Caco-2 (cell line): ENCODE measurements around the gene NACC1. TPM values are rescaled to one million over a fixed set of nuclear protein-coding genes. Genes with fewer than 3 reads are reported as not detected.

ENCODE experiments used
- BruUV-seq: library from RNA; stranded (reverse); fragments of 400-500 nt; replicated peaks from 2 replicates; lab custom pipeline; 2021; lab: Mats Ljungman, UMichigan
- CTCF ChIA-PET: fragments of 300-600 bp; sonication (Branson Sonifier 250); formaldehyde crosslinking; loops from one replicate; lab custom pipeline; 2022; ENCODE audit warnings: antibody characterized with exemption; lab: Charles Lee
- POLR2A ChIA-PET: fragments of 300-600 bp; sonication (Branson Sonifier 250); formaldehyde crosslinking; loops from one replicate; lab custom pipeline; 2022; ENCODE audit warnings: antibody characterized with exemption; lab: Charles Lee
- DNase-seq, 2 experiments: peaks; one replicate each; pipeline versions ENCODE4 v3.0.0 to v3.0.0-alpha.2; 2020 to 2022
- H3K27me3 ChIP-seq: replicated peaks from 2 replicates; pipeline ENCODE4 v1.6.0; 2011; ENCODE audit warnings: low read length; ENCODE audit not compliant: control insufficient read depth, insufficient read depth
- H3K36me3 ChIP-seq: 2 replicates; pipeline ENCODE4 v1.5.1; 2011; ENCODE audit warnings: low read length; ENCODE audit not compliant: control insufficient read depth, insufficient read depth
- H3K4me1 ChIP-seq: fragments of 250-450 bp; sonication (Bioruptor Pico); 2 replicates; pipeline ENCODE4 v1.5.1; 2020; ENCODE audit warnings: mild to moderate bottlenecking
- H3K4me3 ChIP-seq: 2 replicates; pipeline ENCODE4 v1.5.1; 2011; ENCODE audit warnings: low read depth, mild to moderate bottlenecking, control low read depth, low read length
- H3K9me3 ChIP-seq: fragments of 250-450 bp; sonication (Bioruptor Pico); 2 replicates; pipeline ENCODE4 v1.5.1; 2020; ENCODE audit warnings: mild to moderate bottlenecking, moderate library complexity
- H3K27ac Mint-ChIP-seq: one replicate; pipeline ENCODE4 v1.8.0; 2022; ENCODE audit warnings: mixed read lengths; ENCODE audit not compliant: unreplicated experiment
- H3K27me3 Mint-ChIP-seq: one replicate; pipeline ENCODE4 v1.8.0; 2022; ENCODE audit warnings: mixed read lengths; ENCODE audit not compliant: insufficient read depth, unreplicated experiment
- H3K36me3 Mint-ChIP-seq: one replicate; pipeline ENCODE4 v1.8.0; 2022; ENCODE audit warnings: mild to moderate bottlenecking, mixed read lengths; ENCODE audit not compliant: insufficient read depth, unreplicated experiment
- H3K4me1 Mint-ChIP-seq: one replicate; pipeline ENCODE4 v1.8.0; 2022; ENCODE audit warnings: low read depth, mixed read lengths; ENCODE audit not compliant: unreplicated experiment
- H3K4me3 Mint-ChIP-seq: one replicate; pipeline ENCODE4 v1.8.0; 2022; ENCODE audit warnings: mild to moderate bottlenecking, moderate library complexity, mixed read lengths; ENCODE audit not compliant: unreplicated experiment
- H3K9me3 Mint-ChIP-seq: one replicate; pipeline ENCODE4 v1.8.0; 2022; ENCODE audit warnings: mixed read lengths; ENCODE audit not compliant: unreplicated experiment
- intact Hi-C: fragments of 100-400 bp; cut with micrococcal nuclease; formaldehyde crosslinking; loops from one replicate; pipeline ENCODE4 v1.10.0; 2022; ENCODE audit not compliant: unreplicated experiment
- total RNA-seq: library from RNA; stranded (reverse); gene quantifications from 2 replicates; pipeline ENCODE4 v1.2.3, GENCODE V29; 2022
- TF ChIP-seq, protein P1 (sequence below), 2 experiments: fragments of 200-600 bp in 1 of 2; IDR thresholded peaks; 1 replicate in 1 of 2; 2 replicates in 1 of 2; pipeline versions ENCODE4 v1.5.1 to v1.8.0; 2011 to 2022; ENCODE audit warnings: antibody characterized with exemption in 1 of 2, control low read depth in 1 of 2, inconsistent platforms in 1 of 2, low read depth in 1 of 2, low read length in 1 of 2, mild to moderate bottlenecking in 1 of 2, moderate library complexity in 1 of 2; ENCODE audit not compliant: insufficient read depth in 1 of 2, severe bottlenecking in 1 of 2, unreplicated experiment in 1 of 2

Gene NACC1
- total RNA-seq, 1 experiment from 2014 or later: 89.6 TPM

DNA sequence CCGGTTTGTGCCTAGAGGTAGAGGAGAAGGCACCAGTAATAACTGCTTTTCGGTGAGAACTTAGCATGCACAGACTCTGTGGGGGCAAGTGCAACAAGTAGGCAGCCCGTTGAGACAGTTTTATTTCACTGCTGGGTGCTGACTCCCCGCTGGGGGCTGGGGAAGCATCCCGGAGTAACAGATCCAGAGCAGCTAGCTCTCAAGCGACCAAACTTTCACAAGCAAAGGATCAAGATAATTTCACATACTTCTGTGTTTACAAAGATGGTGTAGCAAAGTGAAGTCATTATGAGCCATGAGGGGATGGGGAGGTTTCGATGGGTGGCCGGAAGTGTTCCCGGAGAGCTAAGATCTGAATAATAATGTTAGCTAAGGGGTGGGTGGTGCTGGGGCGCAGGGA, 2.8 kb downstream of the NACC1 start:
- H3K27me3 ChIP-seq: no peaks in the 10 kb centered on the region
- no peaks in the 10 kb centered on the region for H3K9me3 ChIP-seq
- peaks cover 3% of the 10 kb centered on the region for H3K36me3 ChIP-seq
- no peak overlapping the region for H3K4me3 Mint-ChIP-seq
- no peaks in the 10 kb centered on the region for H3K4me1 ChIP-seq
- ChIA-PET CTCF (no interaction called here), POLR2A (no interaction called here)
- no TSS peak for BruUV-seq
- intact Hi-C loops: no loop called here
- DNase-seq: no peak
- no peaks in the 10 kb centered on the region for H3K27me3 Mint-ChIP-seq
- no peaks in the 10 kb centered on the region for H3K4me1 Mint-ChIP-seq
- H3K27ac Mint-ChIP-seq: no peak overlapping the region
- no peaks in the 10 kb centered on the region for H3K9me3 Mint-ChIP-seq
- TF ChIP-seq, protein P1, sequence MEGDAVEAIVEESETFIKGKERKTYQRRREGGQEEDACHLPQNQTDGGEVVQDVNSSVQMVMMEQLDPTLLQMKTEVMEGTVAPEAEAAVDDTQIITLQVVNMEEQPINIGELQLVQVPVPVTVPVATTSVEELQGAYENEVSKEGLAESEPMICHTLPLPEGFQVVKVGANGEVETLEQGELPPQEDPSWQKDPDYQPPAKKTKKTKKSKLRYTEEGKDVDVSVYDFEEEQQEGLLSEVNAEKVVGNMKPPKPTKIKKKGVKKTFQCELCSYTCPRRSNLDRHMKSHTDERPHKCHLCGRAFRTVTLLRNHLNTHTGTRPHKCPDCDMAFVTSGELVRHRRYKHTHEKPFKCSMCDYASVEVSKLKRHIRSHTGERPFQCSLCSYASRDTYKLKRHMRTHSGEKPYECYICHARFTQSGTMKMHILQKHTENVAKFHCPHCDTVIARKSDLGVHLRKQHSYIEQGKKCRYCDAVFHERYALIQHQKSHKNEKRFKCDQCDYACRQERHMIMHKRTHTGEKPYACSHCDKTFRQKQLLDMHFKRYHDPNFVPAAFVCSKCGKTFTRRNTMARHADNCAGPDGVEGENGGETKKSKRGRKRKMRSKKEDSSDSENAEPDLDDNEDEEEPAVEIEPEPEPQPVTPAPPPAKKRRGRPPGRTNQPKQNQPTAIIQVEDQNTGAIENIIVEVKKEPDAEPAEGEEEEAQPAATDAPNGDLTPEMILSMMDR (IDR thresholded peaks at IDR 0.05; ENCODE audit: insufficient read depth in 1 of 2, low read depth in 1 of 2, low read length in 1 of 2, severe bottlenecking in 1 of 2, unreplicated experiment in 1 of 2): no peak
- H3K36me3 Mint-ChIP-seq: peaks cover 31% of the 10 kb centered on the region
- no peak overlapping the region for H3K4me3 ChIP-seq

DNA sequence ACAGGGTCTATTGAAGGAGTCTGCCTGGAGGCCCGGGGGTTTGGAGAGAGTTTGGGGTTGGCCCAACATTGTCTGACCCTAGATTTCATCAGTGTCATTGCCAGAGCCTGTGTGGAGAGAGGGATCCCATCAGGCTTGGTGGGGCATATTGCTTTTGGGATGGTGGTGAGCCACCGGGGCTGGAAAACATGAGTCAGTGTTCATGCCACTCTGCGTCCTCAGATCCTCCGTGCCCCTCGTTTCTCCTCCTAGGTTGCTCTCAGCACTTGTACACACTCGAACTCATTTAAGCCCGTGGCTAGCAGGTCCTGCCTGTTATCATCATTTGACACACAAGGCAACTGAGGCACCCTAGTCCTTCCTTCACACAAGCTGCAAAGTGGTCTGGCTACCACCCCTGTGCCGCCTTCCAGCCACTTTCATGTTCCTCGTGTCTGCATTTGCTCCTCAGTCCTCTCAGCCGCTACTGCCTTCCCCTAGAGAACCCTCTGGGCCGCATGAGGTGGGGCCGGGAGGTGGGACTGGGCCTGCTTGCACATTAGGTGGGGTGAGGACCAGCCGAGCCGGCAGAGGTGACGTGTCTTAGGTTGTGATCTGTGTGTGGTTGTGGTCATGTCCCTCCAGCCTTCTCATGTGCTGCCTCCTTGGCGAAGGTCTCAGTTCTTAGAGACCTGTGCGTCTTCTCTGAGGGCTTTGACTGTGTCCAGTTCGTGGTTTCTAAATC, 3.6 kb downstream of the NACC1 start:
- Mint-ChIP-seq H3K9me3 (no peaks in the 10 kb centered on the region), H3K4me3 (no peak overlapping the region), H3K27me3 (no peaks in the 10 kb centered on the region), H3K27ac (peak overlapping the region; percentile 46), H3K36me3 (peaks cover 33% of the 10 kb centered on the region), H3K4me1 (no peaks in the 10 kb centered on the region)
- TF ChIP-seq, protein P1 (IDR thresholded peaks at IDR 0.05; ENCODE audit: insufficient read depth in 1 of 2, low read depth in 1 of 2, low read length in 1 of 2, severe bottlenecking in 1 of 2, unreplicated experiment in 1 of 2): no peak
- Histone ChIP-seq H3K36me3 (peaks cover 3% of the 10 kb centered on the region), H3K9me3 (no peaks in the 10 kb centered on the region), H3K27me3 (no peaks in the 10 kb centered on the region), H3K4me1 (no peaks in the 10 kb centered on the region), H3K4me3 (no peak overlapping the region)
- POLR2A ChIA-PET: no interaction called here
- CTCF ChIA-PET: no interaction called here
- no peak for DNase-seq
- no TSS peak for BruUV-seq
- intact Hi-C loops: no loop called here

DNA sequence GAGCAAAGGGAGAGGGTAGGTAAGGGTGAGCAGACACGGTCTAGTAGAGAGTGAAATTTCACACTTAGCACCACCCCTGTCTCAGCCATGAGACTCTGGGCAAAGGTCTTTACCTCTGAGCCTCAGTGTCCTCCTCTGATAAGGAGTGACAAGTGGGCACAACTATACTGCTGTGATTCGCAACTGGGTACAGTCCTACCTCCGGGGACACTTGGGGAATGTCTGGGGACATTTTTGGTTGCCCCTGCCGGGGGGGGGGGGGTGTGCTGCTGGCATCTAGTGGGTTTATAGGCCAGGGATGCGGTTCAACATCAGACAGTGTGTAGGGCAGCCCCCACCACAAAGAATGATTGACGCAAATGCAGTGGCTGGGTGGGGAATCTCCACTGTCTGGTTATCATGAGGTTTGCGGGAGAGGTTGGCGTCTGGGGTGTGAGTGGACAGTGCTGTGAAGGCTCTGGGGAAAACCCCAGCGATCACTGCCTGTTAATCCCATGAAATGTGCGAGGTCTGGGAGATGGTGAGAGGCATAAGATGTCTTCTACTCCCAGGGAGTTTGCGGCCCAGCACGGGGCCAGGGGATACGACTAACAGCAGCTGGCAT, 4.3 kb downstream of the NACC1 start:
- Mint-ChIP-seq H3K4me1 (no peaks in the 10 kb centered on the region), H3K4me3 (no peak overlapping the region)
- CTCF ChIA-PET: no interaction called here

More for the DNA sequence above, 4.3 kb downstream of the NACC1 start:
- Mint-ChIP-seq H3K27me3 (no peaks in the 10 kb centered on the region), H3K27ac (peak overlapping the region; percentile 46), H3K36me3 (peaks cover 36% of the 10 kb centered on the region), H3K9me3 (no peaks in the 10 kb centered on the region)
- no peak for DNase-seq
- intact Hi-C loops: no loop called here
- no peak overlapping the region for H3K4me3 ChIP-seq
- H3K27me3 ChIP-seq: no peaks in the 10 kb centered on the region
- no peaks in the 10 kb centered on the region for H3K4me1 ChIP-seq
- TF ChIP-seq, protein P1 (IDR thresholded peaks at IDR 0.05; ENCODE audit: insufficient read depth in 1 of 2, low read depth in 1 of 2, low read length in 1 of 2, severe bottlenecking in 1 of 2, unreplicated experiment in 1 of 2): no peak
- H3K9me3 ChIP-seq: no peaks in the 10 kb centered on the region
- peaks cover 3% of the 10 kb centered on the region for H3K36me3 ChIP-seq
- BruUV-seq: no TSS peak
- POLR2A ChIA-PET: no interaction called here
